ENCODE data around the gene DNAI2. TPM values are rescaled to one million over a fixed set of nuclear protein-coding genes. Genes with fewer than 3 reads are reported as not detected.
"Not testable (repeated sequence)": the region's sequence is repeated elsewhere in the genome, so short reads cannot be mapped to it uniquely, and the experiment has no call there.

The DNAI2 gene
- total RNA-seq, 1 experiment from 2014 or later = not detected

GRCh38 chr17:74280093-74280513, 6.1 kb downstream of the DNAI2 start:
- intact Hi-C loops (cut with micrococcal nuclease; ENCODE audit: unreplicated experiment) = no loop called here
- H3K4me1 Mint-ChIP-seq (ENCODE audit: low read depth, unreplicated experiment) = no peaks in the 10 kb centered on the region
- no peak overlapping the region for H3K27ac Mint-ChIP-seq (ENCODE audit: unreplicated experiment)
- Histone ChIP-seq H3K36me3 (ENCODE audit: control insufficient read depth, insufficient read depth, low read length) (no peaks in the 10 kb centered on the region), H3K4me1 (no peaks in the 10 kb centered on the region), H3K9me3 (no peaks in the 10 kb centered on the region), H3K27me3 (replicated peaks; ENCODE audit: control insufficient read depth, insufficient read depth, low read length) (no peaks in the 10 kb centered on the region), H3K4me3 (ENCODE audit: low read depth, low read length) (no peak overlapping the region)
- POLR2A ChIA-PET = no interaction called here
- BruUV-seq (replicated peaks) = no TSS peak
- no peak overlapping the region for H3K4me3 Mint-ChIP-seq (ENCODE audit: unreplicated experiment)
- H3K27me3 Mint-ChIP-seq (ENCODE audit: insufficient read depth, unreplicated experiment) = peaks cover 3% of the 10 kb centered on the region
- no peaks in the 10 kb centered on the region for H3K9me3 Mint-ChIP-seq (ENCODE audit: unreplicated experiment)
- no peaks in the 10 kb centered on the region for H3K36me3 Mint-ChIP-seq (ENCODE audit: insufficient read depth, unreplicated experiment)
- TF ChIP-seq CTCF (IDR thresholded peaks at IDR 0.05; ENCODE audit: insufficient read depth in 1 of 2, low read depth in 1 of 2, low read length in 1 of 2, severe bottlenecking in 1 of 2, unreplicated experiment in 1 of 2) = no peak
- CTCF ChIA-PET = no interaction called here
- no peak for DNase-seq

GRCh38 chr17:74281799-74282198, 7.8 kb downstream of the DNAI2 start:
- ChIA-PET CTCF (no interaction called here), POLR2A (no interaction called here)
- Mint-ChIP-seq H3K9me3 (ENCODE audit: unreplicated experiment) (no peaks in the 10 kb centered on the region), H3K4me1 (ENCODE audit: low read depth, unreplicated experiment) (no peaks in the 10 kb centered on the region), H3K36me3 (ENCODE audit: insufficient read depth, unreplicated experiment) (no peaks in the 10 kb centered on the region), H3K27me3 (ENCODE audit: insufficient read depth, unreplicated experiment) (no peaks in the 10 kb centered on the region), H3K4me3 (ENCODE audit: unreplicated experiment) (no peak overlapping the region), H3K27ac (ENCODE audit: unreplicated experiment) (no peak overlapping the region)
- no TSS peak for BruUV-seq (replicated peaks)
- intact Hi-C loops (cut with micrococcal nuclease; ENCODE audit: unreplicated experiment) = no loop called here
- no peaks in the 10 kb centered on the region for H3K36me3 ChIP-seq (ENCODE audit: control insufficient read depth, insufficient read depth, low read length)
- no peak overlapping the region for H3K4me3 ChIP-seq (ENCODE audit: low read depth, low read length)
- no peaks in the 10 kb centered on the region for H3K27me3 ChIP-seq (replicated peaks; ENCODE audit: control insufficient read depth, insufficient read depth, low read length)
- no peak for TF ChIP-seq CTCF (IDR thresholded peaks at IDR 0.05; ENCODE audit: insufficient read depth in 1 of 2, low read depth in 1 of 2, low read length in 1 of 2, severe bottlenecking in 1 of 2, unreplicated experiment in 1 of 2)
- H3K9me3 ChIP-seq = no peaks in the 10 kb centered on the region
- no peak for DNase-seq
- no peaks in the 10 kb centered on the region for H3K4me1 ChIP-seq

- intact Hi-C loops (cut with micrococcal nuclease; ENCODE audit: unreplicated experiment); POLR2A ChIA-PET: not testable (repeated sequence)
These were observed 8.2 kb downstream of the DNAI2 start for GRCh38 chr17:74282274-74282586.

More at GRCh38 chr17:74282274-74282586, 8.2 kb downstream of the DNAI2 start:
- H3K4me3 ChIP-seq (ENCODE audit: low read depth, low read length); H3K27me3 ChIP-seq (replicated peaks; ENCODE audit: control insufficient read depth, insufficient read depth, low read length); H3K4me1 ChIP-seq; H3K4me1 Mint-ChIP-seq (ENCODE audit: low read depth, unreplicated experiment); H3K36me3 ChIP-seq (ENCODE audit: control insufficient read depth, insufficient read depth, low read length); H3K27ac Mint-ChIP-seq (ENCODE audit: unreplicated experiment); H3K36me3 Mint-ChIP-seq (ENCODE audit: insufficient read depth, unreplicated experiment); DNase-seq; H3K4me3 Mint-ChIP-seq (ENCODE audit: unreplicated experiment); H3K9me3 ChIP-seq; CTCF ChIA-PET; H3K9me3 Mint-ChIP-seq (ENCODE audit: unreplicated experiment); BruUV-seq (replicated peaks); H3K27me3 Mint-ChIP-seq (ENCODE audit: insufficient read depth, unreplicated experiment): not testable (repeated sequence)

All from Caco-2 (cell line).